Activated naive CD8-positive, alpha-beta T cell treated with anti-CD3 and anti-CD28 coated beads, Interleukin-2, amount 10 ng/mL, durations not matched to agents 7 days and 5 days (primary cell): ENCODE data around the gene FMNL2. TPM values are rescaled to one million over a fixed set of nuclear protein-coding genes. Genes with fewer than 3 reads are reported as not detected.
"Not testable (repeated sequence)": the region's sequence is repeated elsewhere in the genome, so short reads cannot be mapped to it uniquely, and the experiment has no call there.

Source experiments
- ATAC-seq: fragments of 150-1000 bp; cut with Tn5 transposase; one replicate; pipeline ENCODE4 v1.10.0; 2021; ENCODE audit warnings: low read depth, moderate library complexity
- POLR2A ChIA-PET: fragments of 350-600 bp; sonication (Branson Sonifier 250); formaldehyde crosslinking; loops from one replicate; lab custom pipeline; 2021; ENCODE audit warnings: antibody characterized with exemption; lab: Charles Lee
- DNase-seq: peaks from one replicate; pipeline ENCODE4 v3.0.0; 2021
- H3K27ac Mint-ChIP-seq: one replicate; pipeline ENCODE4 v1.8.0; 2022; ENCODE audit warnings: mild to moderate bottlenecking, mixed read lengths
- H3K27me3 Mint-ChIP-seq: one replicate; pipeline ENCODE4 v1.8.0; 2022; ENCODE audit warnings: mild to moderate bottlenecking, moderate library complexity, mixed read lengths
- H3K36me3 Mint-ChIP-seq: one replicate; pipeline ENCODE4 v1.8.0; 2021; ENCODE audit warnings: mild to moderate bottlenecking, mixed read lengths
- H3K4me1 Mint-ChIP-seq: one replicate; pipeline ENCODE4 v1.8.0; 2021; ENCODE audit warnings: mixed read lengths
- H3K4me3 Mint-ChIP-seq: one replicate; pipeline ENCODE4 v1.8.0; 2022; ENCODE audit warnings: mild to moderate bottlenecking, moderate library complexity, mixed read lengths
- H3K9me3 Mint-ChIP-seq: one replicate; pipeline ENCODE4 v1.8.0; 2021; ENCODE audit warnings: mixed read lengths
- total RNA-seq, 2 experiments: library from RNA; stranded (reverse); gene quantifications; one replicate each; pipeline ENCODE4 v1.2.3, GENCODE V29; 2021

The FMNL2 gene
- total RNA-seq, 2 experiments from 2014 or later, result 0.37 to 0.42 TPM

GRCh38 chr2:152466041-152466440, 131.1 kb downstream of the FMNL2 start:
- no peak for ATAC-seq
- no peak overlapping the region for H3K27ac Mint-ChIP-seq
- no peaks in the 10 kb centered on the region for H3K36me3 Mint-ChIP-seq
- DNase-seq, result no peak
- H3K4me1 Mint-ChIP-seq, result peaks cover 2% of the 10 kb centered on the region
- POLR2A ChIA-PET, result no interaction called here
- no peak overlapping the region for H3K4me3 Mint-ChIP-seq
- peaks cover 10% of the 10 kb centered on the region for H3K27me3 Mint-ChIP-seq
- H3K9me3 Mint-ChIP-seq, result no peaks in the 10 kb centered on the region

- no peak overlapping the region for H3K27ac Mint-ChIP-seq
Observed at GRCh38 chr2:152466980-152467676, 132.2 kb downstream of the FMNL2 start.

GRCh38 chr2:152467677-152468410, 132.9 kb downstream of the FMNL2 start:
- Mint-ChIP-seq H3K4me1 (peaks cover 2% of the 10 kb centered on the region), H3K36me3 (no peaks in the 10 kb centered on the region), H3K4me3 (no peak overlapping the region), H3K27me3 (peaks cover 4% of the 10 kb centered on the region), H3K9me3 (no peaks in the 10 kb centered on the region), H3K27ac (no peak overlapping the region)
- no peak for DNase-seq
- ATAC-seq, result no peak
- POLR2A ChIA-PET, result no interaction called here

More at GRCh38 chr2:152466980-152467676, 132.2 kb downstream of the FMNL2 start:
- ATAC-seq (no peak), DNase-seq (no peak)
- Mint-ChIP-seq H3K36me3 (no peaks in the 10 kb centered on the region), H3K4me3 (no peak overlapping the region), H3K4me1 (peaks cover 2% of the 10 kb centered on the region), H3K9me3 (no peaks in the 10 kb centered on the region), H3K27me3 (peaks cover 9% of the 10 kb centered on the region)
- POLR2A ChIA-PET, result no interaction called here

- DNase-seq (no peak), ATAC-seq (no peak)
- H3K36me3 Mint-ChIP-seq, result no peaks in the 10 kb centered on the region
- POLR2A ChIA-PET, result no interaction called here
- H3K27ac Mint-ChIP-seq, result no peak overlapping the region
- no peak overlapping the region for H3K4me3 Mint-ChIP-seq
- H3K9me3 Mint-ChIP-seq, result no peaks in the 10 kb centered on the region
- peaks cover 3% of the 10 kb centered on the region for H3K27me3 Mint-ChIP-seq
- H3K4me1 Mint-ChIP-seq, result peaks cover 2% of the 10 kb centered on the region
Observed at GRCh38 chr2:152468899-152469692, 134.1 kb downstream of the FMNL2 start.

GRCh38 chr2:152470861-152471854, 136.2 kb downstream of the FMNL2 start:
- Mint-ChIP-seq H3K27ac (no peak overlapping the region), H3K36me3 (no peaks in the 10 kb centered on the region), H3K27me3 (peaks cover 2% of the 10 kb centered on the region), H3K9me3 (no peaks in the 10 kb centered on the region), H3K4me3 (no peak overlapping the region), H3K4me1 (peaks cover 2% of the 10 kb centered on the region)
- ATAC-seq, result no peak
- no peak for DNase-seq
- POLR2A ChIA-PET, result no interaction called here

GRCh38 chr2:152472481-152472887, 137.5 kb downstream of the FMNL2 start:
- Mint-ChIP-seq H3K4me1 (peaks cover 2% of the 10 kb centered on the region), H3K27me3 (peaks cover 4% of the 10 kb centered on the region), H3K9me3 (no peaks in the 10 kb centered on the region), H3K36me3 (no peaks in the 10 kb centered on the region), H3K27ac (no peak overlapping the region), H3K4me3 (no peak overlapping the region)
- POLR2A ChIA-PET, result no interaction called here
- no peak for ATAC-seq
- DNase-seq, result no peak

- no peak overlapping the region for H3K27ac Mint-ChIP-seq
- H3K4me3 Mint-ChIP-seq, result no peak overlapping the region
- H3K36me3 Mint-ChIP-seq, result no peaks in the 10 kb centered on the region
- POLR2A ChIA-PET, result no interaction called here
- peaks cover 4% of the 10 kb centered on the region for H3K27me3 Mint-ChIP-seq
- ATAC-seq, result no peak
- H3K4me1 Mint-ChIP-seq, result peaks cover 2% of the 10 kb centered on the region
- no peaks in the 10 kb centered on the region for H3K9me3 Mint-ChIP-seq
- DNase-seq, result no peak
Observed at GRCh38 chr2:152473151-152473857, 138.3 kb downstream of the FMNL2 start.

- ATAC-seq, H3K4me1 Mint-ChIP-seq, H3K36me3 Mint-ChIP-seq, H3K27me3 Mint-ChIP-seq, H3K9me3 Mint-ChIP-seq, H3K27ac Mint-ChIP-seq, DNase-seq, H3K4me3 Mint-ChIP-seq, POLR2A ChIA-PET: not testable (repeated sequence)
Observed at GRCh38 chr2:152474523-152474922, 139.5 kb downstream of the FMNL2 start.

- Mint-ChIP-seq H3K27ac (no peak overlapping the region), H3K4me1 (no peaks in the 10 kb centered on the region), H3K36me3 (no peaks in the 10 kb centered on the region), H3K27me3 (peaks cover 3% of the 10 kb centered on the region), H3K4me3 (no peak overlapping the region), H3K9me3 (no peaks in the 10 kb centered on the region)
- ATAC-seq, result no peak
- no peak for DNase-seq
- POLR2A ChIA-PET, result no interaction called here
Observed at GRCh38 chr2:152475982-152476381, 141.0 kb downstream of the FMNL2 start.

GRCh38 chr2:152477347-152478092, 142.5 kb downstream of the FMNL2 start:
- Mint-ChIP-seq H3K27ac (no peak overlapping the region), H3K27me3 (peaks cover 3% of the 10 kb centered on the region), H3K36me3 (no peaks in the 10 kb centered on the region), H3K4me1 (no peaks in the 10 kb centered on the region), H3K4me3 (no peak overlapping the region), H3K9me3 (no peaks in the 10 kb centered on the region)
- ATAC-seq, result no peak
- DNase-seq, result no peak
- POLR2A ChIA-PET, result no interaction called here

GRCh38 chr2:152479282-152479681, 144.3 kb downstream of the FMNL2 start:
- Mint-ChIP-seq H3K4me1 (no peaks in the 10 kb centered on the region), H3K27me3 (peaks cover 3% of the 10 kb centered on the region), H3K36me3 (no peaks in the 10 kb centered on the region), H3K27ac (no peak overlapping the region), H3K9me3 (no peaks in the 10 kb centered on the region), H3K4me3 (no peak overlapping the region)
- POLR2A ChIA-PET, result no interaction called here
- DNase-seq (no peak), ATAC-seq (no peak)
